ENCODE measurements around the gene HTR3D. TPM values are rescaled to one million over a fixed set of nuclear protein-coding genes. Genes with fewer than 3 reads are reported as not detected.
A peak's percentile ranks its signal among the peaks of the same experiment; 100 is the strongest.

Gene HTR3D
- total and polyA plus RNA-seq, 9 of the 15 experiments (the other 6 are each of a cell fraction or from before 2014, with no cell fraction given): not detected

GRCh38 chr3:184017672-184018423 is 13.7 kb upstream of the HTR3D start, which contains the start of gene ABCC5 (continued):
- TF ChIP-seq YY1 (IDR thresholded peaks at IDR 0.05; ENCODE audit: borderline replicate concordance in 1 of 3, control insufficient read depth in 1 of 3, extremely low read depth in 1 of 3, insufficient read depth in 3 of 3, insufficient read length in 1 of 3, insufficient replicate concordance in 2 of 3, low read depth in 1 of 3, low read length in 2 of 3) (peak in 2 of 3 experiments; percentile 6 to 69), PCBP1 (IDR thresholded peaks at IDR 0.05; ENCODE audit: low read depth, low read length, poor library complexity, severe bottlenecking) (no peak), ELK3 (CRISPR knock-in tag; IDR thresholded peaks at IDR 0.05) (no peak), RBBP5 (IDR thresholded peaks at IDR 0.05; ENCODE audit: borderline replicate concordance, insufficient read depth, low read length, poor library complexity, severe bottlenecking) (peak; percentile 9), CREM (IDR thresholded peaks at IDR 0.05; ENCODE audit: low read depth) (peak; percentile 66), MLLT1 (IDR thresholded peaks at IDR 0.05) (peak in 1 of 2 experiments; percentile 97; a peak in 2 of 4 replicates), EP300 (IDR thresholded peaks at IDR 0.05; ENCODE audit: low read length) (peak; percentile 91), FUS (optimal IDR thresholded peaks at IDR 0.05; ENCODE audit: low read depth, low read length) (no peak), ZEB2 (IDR thresholded peaks at IDR 0.05) (0 out of 2 replicates have a peak, but pooled peaks have one; percentile 31), VEZF1 (CRISPR knock-in tag; IDR thresholded peaks at IDR 0.05) (peak; percentile 92), SOX6 (IDR thresholded peaks at IDR 0.05) (peak; percentile 81), ZNF165 (CRISPR knock-in tag; IDR thresholded peaks at IDR 0.05; ENCODE audit: borderline replicate concordance) (no peak), TAL1 (IDR thresholded peaks at IDR 0.05) (peak; percentile 93), CC2D1A (IDR thresholded peaks at IDR 0.05) (peak; percentile 56; the same call in 1 of the 2 replicates), MYNN (IDR thresholded peaks at IDR 0.05) (peak; percentile 70; the same call in 1 of the 2 replicates), MYNN (CRISPR knock-in tag; IDR thresholded peaks at IDR 0.05) (no peak), POLR2A (conservative IDR thresholded peaks at IDR 0.05) (peak; percentile 85), GTF2A2 (tag; IDR thresholded peaks at IDR 0.05) (no peak), RBFOX2 (IDR thresholded peaks at IDR 0.05; ENCODE audit: low read depth, low read length) (peak; percentile 96), CAMTA2 (CRISPR knock-in tag; conservative IDR thresholded peaks at IDR 0.05) (no peak), ESRRA (IDR thresholded peaks at IDR 0.05; ENCODE audit: borderline replicate concordance, low read depth) (peak; percentile 97), POLR2B (IDR thresholded peaks at IDR 0.05; ENCODE audit: low read depth, partially characterized antibody) (peak; percentile 77), GTF2F1 (IDR thresholded peaks at IDR 0.05; ENCODE audit: low read depth, low read length) (no peak; the same call in 1 of the 2 replicates), ATF6 (CRISPR knock-in tag; IDR thresholded peaks at IDR 0.05) (0 out of 2 replicates have a peak, but pooled peaks have one; percentile 31)
